GM10248 (cell line): ENCODE measurements around the gene RAMP1.

Experiments
- CTCF ChIA-PET: fragments of 300-600 bp; sonication (Branson Sonifier 250); formaldehyde crosslinking; extraction: SDS; loops from one replicate; lab custom pipeline; 2021; ENCODE audit warnings: antibody characterized with exemption; lab: Yijun Ruan, JAX
- POLR2A ChIA-PET: fragments of 350-650 bp; sonication (Branson Sonifier 250); formaldehyde crosslinking; extraction: SDS; loops from one replicate; lab custom pipeline; 2020; ENCODE audit warnings: antibody characterized with exemption; lab: Yijun Ruan, JAX
- DNase-seq: peaks from one replicate; pipeline ENCODE4 v3.0.0; 2012; ENCODE audit errors: extremely low spot score
- TF ChIP-seq, protein P1 (sequence below): IDR thresholded peaks from 2 replicates; pipeline ENCODE4 v1.5.1; 2012; ENCODE audit warnings: mild to moderate bottlenecking, low read depth; ENCODE audit errors: extremely low read depth, missing control alignments, control extremely low read depth

RAMP1 gene

GRCh38 chr2:237859533-237860272 lies at the start of gene RAMP1:
Gene RAMP1, plus strand, starts transcription at chr2:237859623. Its CDS starts 53 bp downstream, at chr2:237859676.
- TF ChIP-seq, protein P1, sequence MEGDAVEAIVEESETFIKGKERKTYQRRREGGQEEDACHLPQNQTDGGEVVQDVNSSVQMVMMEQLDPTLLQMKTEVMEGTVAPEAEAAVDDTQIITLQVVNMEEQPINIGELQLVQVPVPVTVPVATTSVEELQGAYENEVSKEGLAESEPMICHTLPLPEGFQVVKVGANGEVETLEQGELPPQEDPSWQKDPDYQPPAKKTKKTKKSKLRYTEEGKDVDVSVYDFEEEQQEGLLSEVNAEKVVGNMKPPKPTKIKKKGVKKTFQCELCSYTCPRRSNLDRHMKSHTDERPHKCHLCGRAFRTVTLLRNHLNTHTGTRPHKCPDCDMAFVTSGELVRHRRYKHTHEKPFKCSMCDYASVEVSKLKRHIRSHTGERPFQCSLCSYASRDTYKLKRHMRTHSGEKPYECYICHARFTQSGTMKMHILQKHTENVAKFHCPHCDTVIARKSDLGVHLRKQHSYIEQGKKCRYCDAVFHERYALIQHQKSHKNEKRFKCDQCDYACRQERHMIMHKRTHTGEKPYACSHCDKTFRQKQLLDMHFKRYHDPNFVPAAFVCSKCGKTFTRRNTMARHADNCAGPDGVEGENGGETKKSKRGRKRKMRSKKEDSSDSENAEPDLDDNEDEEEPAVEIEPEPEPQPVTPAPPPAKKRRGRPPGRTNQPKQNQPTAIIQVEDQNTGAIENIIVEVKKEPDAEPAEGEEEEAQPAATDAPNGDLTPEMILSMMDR, result no peak
- ChIA-PET POLR2A (no interaction called here), CTCF (interaction anchor here (1.4 kb wide), 1 partner anchor 249 kb away, joined by 3 read pairs; no protein-coding TSS in a partner anchor)
- DNase-seq, result peak; percentile 21

DNA sequence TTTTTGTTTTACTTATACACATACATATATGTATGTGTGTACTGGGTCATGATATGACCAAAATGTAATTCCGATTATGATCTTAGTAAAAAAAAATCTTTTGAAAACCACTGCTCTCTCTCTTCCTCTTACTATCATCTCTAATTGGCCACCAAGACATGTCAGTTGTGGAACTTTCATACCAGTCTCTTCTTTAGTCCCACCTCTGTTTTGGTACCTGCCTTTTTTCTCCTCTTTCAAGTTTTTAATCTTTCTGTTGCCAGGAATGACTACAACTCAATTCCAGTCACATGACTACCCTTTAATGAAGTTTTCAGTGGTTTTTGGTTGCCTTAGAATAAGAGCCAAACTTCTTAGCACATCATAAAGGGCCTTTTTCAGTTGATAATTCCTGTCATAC lies 43.8 kb upstream of the RAMP1 start:
- POLR2A ChIA-PET, result no interaction called here

DNA sequence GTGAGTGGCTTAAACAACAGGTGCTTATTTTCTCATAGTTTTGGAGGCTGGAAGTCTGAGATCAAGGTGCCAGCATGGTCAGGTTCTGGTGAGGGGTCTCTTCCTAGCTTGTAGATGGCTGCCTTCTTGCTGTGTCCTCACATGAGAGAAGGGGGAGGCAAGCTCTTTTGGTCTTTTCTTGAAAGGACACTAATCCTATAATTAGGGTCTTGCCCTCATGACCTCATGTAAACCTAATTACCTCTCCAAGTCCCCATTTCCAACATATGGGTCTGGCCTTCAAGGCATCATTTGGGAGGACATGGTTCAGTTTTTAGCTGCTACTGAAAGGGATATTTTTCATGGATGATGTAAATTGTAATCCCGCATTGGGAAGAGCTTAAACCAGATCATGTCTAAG lies 42.9 kb upstream of the RAMP1 start:
- TF ChIP-seq, protein P1, result no peak

More for the DNA sequence above, 43.8 kb upstream of the RAMP1 start:
- CTCF ChIA-PET, result interaction anchor here (1.0 kb wide), 1 partner anchor 11 kb away, joined by 3 read pairs; no protein-coding TSS in a partner anchor
- peak; percentile 5 for DNase-seq
- TF ChIP-seq, protein P1, result no peak

GRCh38 chr2:237818066-237818473 lies 41.4 kb upstream of the RAMP1 start:
- TF ChIP-seq, protein P1, result no peak
- DNase-seq, result no peak
- CTCF ChIA-PET, result no interaction called here
- POLR2A ChIA-PET, result no interaction called here

More for the DNA sequence above, 42.9 kb upstream of the RAMP1 start:
- ChIA-PET CTCF (no interaction called here), POLR2A (no interaction called here)
- no peak for DNase-seq

DNA sequence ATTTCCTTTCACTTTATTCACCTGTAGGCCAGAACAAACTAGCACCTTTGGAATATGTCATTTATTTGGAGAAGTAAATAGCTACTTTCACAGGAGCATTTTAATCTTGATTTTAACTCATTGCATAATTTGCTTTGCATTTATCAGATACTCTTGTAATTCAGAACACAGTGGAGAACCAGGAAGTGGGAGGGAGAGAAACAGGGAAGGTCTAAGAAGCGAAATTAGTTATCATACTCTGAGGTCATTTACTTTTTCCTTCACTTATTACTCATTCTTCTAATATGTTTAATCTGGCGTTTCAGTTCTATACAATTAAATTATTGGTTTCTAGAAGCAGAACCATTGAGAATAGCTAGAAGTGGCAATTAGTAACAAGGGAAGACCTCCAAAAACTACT lies 40.2 kb upstream of the RAMP1 start:
- TF ChIP-seq, protein P1, result no peak
- CTCF ChIA-PET, result interaction anchor here (1.2 kb wide), 1 partner anchor 9 kb away, joined by 4 read pairs; no protein-coding TSS in a partner anchor
- no peak for DNase-seq
- POLR2A ChIA-PET, result interaction anchor here (0.6 kb wide), 1 partner anchor 9 kb away, joined by 3 read pairs; no protein-coding TSS in a partner anchor

DNA sequence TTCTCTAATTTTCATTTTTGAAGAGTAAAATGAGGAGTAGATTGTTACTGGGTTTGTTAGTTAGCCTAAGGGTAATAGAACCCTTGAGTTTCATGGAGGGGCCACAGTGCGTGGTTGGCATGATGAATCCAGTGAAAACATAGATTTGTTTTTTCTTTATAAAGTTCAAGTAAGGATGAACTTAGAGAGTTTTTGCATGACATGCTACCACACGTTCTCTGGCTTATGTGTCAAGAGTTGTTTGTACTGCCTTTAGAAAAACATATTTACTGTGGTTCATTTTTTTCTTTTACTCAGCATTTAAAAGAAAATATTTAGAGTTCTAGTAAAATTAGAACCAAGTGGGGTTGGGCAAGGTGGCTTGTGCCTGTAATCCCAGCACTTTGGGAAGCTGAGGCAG lies 39.0 kb upstream of the RAMP1 start:
- POLR2A ChIA-PET, result no interaction called here
- no peak for DNase-seq

More for the DNA sequence above, 39.0 kb upstream of the RAMP1 start:
- TF ChIP-seq, protein P1, result no peak
- CTCF ChIA-PET, result no interaction called here
